NOMO-1 (cell line): ENCODE data around the gene ACSM4.
"Not testable (repeated sequence)": the region's sequence is repeated elsewhere in the genome, so short reads cannot be mapped to it uniquely, and the experiment has no call there.

ENCODE experiments used
- DNase-seq, 2 experiments: peaks; one replicate each; lab custom pipeline; 2025; ENCODE audit not compliant: unreplicated experiment in 2 of 2; lab: John Stamatoyannopoulos, UW

Gene ACSM4

GRCh38 chr12:7303772-7304171 lies at the start of gene ACSM4:
ACSM4 (plus strand) TSS chr12:7304072; CDS start chr12:7304332, 260 bp downstream.
- no peak for DNase-seq

- no peak for DNase-seq
Observed at GRCh38 chr12:7259060-7259459, 44.8 kb upstream of the ACSM4 start.

- DNase-seq = no peak
Observed at GRCh38 chr12:7264538-7264937, 39.3 kb upstream of the ACSM4 start.

GRCh38 chr12:7265251-7265650 lies 38.6 kb upstream of the ACSM4 start:
- no peak for DNase-seq

- DNase-seq = no peak
Observed at GRCh38 chr12:7269273-7269672, 34.6 kb upstream of the ACSM4 start.

GRCh38 chr12:7271893-7272514 lies 31.9 kb upstream of the ACSM4 start:
- DNase-seq = no peak

GRCh38 chr12:7275482-7275881 lies 28.4 kb upstream of the ACSM4 start:
- not testable (repeated sequence) for DNase-seq

GRCh38 chr12:7282844-7283243 lies 21.0 kb upstream of the ACSM4 start:
- no peak for DNase-seq

- DNase-seq = no peak
Observed at GRCh38 chr12:7289743-7290142, 14.1 kb upstream of the ACSM4 start.

- DNase-seq = not testable (repeated sequence)
Observed at GRCh38 chr12:7290588-7290987, 13.3 kb upstream of the ACSM4 start.

- no peak for DNase-seq
Observed at GRCh38 chr12:7292300-7292699, 11.6 kb upstream of the ACSM4 start.

- no peak for DNase-seq
Observed at GRCh38 chr12:7293670-7294069, 10.2 kb upstream of the ACSM4 start.

- DNase-seq = no peak
Observed at GRCh38 chr12:7295529-7295928, 8.3 kb upstream of the ACSM4 start.

- no peak for DNase-seq
Observed at GRCh38 chr12:7297865-7298264, 6.0 kb upstream of the ACSM4 start.

GRCh38 chr12:7302266-7302986 lies 1.4 kb upstream of the ACSM4 start:
- no peak for DNase-seq

- no peak for DNase-seq
Observed at GRCh38 chr12:7303230-7303629, 642 bp upstream of the ACSM4 start.

GRCh38 chr12:7304456-7304855 lies 584 bp downstream of the ACSM4 start:
- DNase-seq = no peak

GRCh38 chr12:7310070-7310469 lies 6.2 kb downstream of the ACSM4 start:
- no peak for DNase-seq

GRCh38 chr12:7319930-7320329 lies 16.1 kb downstream of the ACSM4 start:
- no peak for DNase-seq

- no peak for DNase-seq
Observed at GRCh38 chr12:7321624-7322023, 17.8 kb downstream of the ACSM4 start.

GRCh38 chr12:7322599-7322998 lies 18.7 kb downstream of the ACSM4 start:
- no peak for DNase-seq

GRCh38 chr12:7324176-7324575 lies 20.3 kb downstream of the ACSM4 start:
- no peak for DNase-seq

GRCh38 chr12:7327918-7328317 lies 24.0 kb downstream of the ACSM4 start:
- DNase-seq = no peak
